Endothelial cell of umbilical vein (primary cell): ENCODE data around the gene WWC1. TPM values are rescaled to one million over a fixed set of nuclear protein-coding genes. Genes with fewer than 3 reads are reported as not detected.

Experiments
- BruUV-seq: library from RNA; stranded (reverse); fragments of 400-500 nt; replicated peaks from 2 replicates; lab custom pipeline; 2021; lab: Mats Ljungman, UMichigan
- CTCF ChIA-PET: fragments of 300-600, 350-600 bp; sonication (Branson Sonifier 250); formaldehyde crosslinking; loops from one replicate; lab custom pipeline; 2021; ENCODE audit warnings: antibody characterized with exemption, inconsistent platforms; lab: Charles Lee
- POLR2A ChIA-PET: fragments of 300-600, 350-600 bp; sonication (Branson Sonifier 250); formaldehyde crosslinking; loops from one replicate; lab custom pipeline; 2021; ENCODE audit warnings: antibody characterized with exemption, inconsistent platforms; lab: Charles Lee
- DNase-seq: peaks from one replicate; pipeline ENCODE4 v3.0.0-alpha.2; 2011; ENCODE audit warnings: low read depth, low spot score
- FAIRE-seq: peaks from 2 replicates; lab custom pipeline; 2011; peaks lifted over from hg19 to GRCh38; lab: Jason Lieb, UNC
- H2AFZ ChIP-seq: 2 replicates; pipeline ENCODE4 v1.6.0; 2012; ENCODE audit warnings: low read depth, low read length, control low read depth, inconsistent platforms
- H3K27ac ChIP-seq: 2 replicates; pipeline ENCODE4 v1.5.1; 2011; ENCODE audit warnings: low read depth, mild to moderate bottlenecking, control low read depth, low read length, moderate library complexity; ENCODE audit not compliant: insufficient read depth
- H3K27me3 ChIP-seq, 2 experiments: 2 replicates each; pipeline versions ENCODE4 v1.6.0 to v1.6.1; 2011; ENCODE audit warnings: low read length in 2 of 2, mixed read lengths in 1 of 2; ENCODE audit not compliant: control insufficient read depth in 2 of 2, insufficient read depth in 2 of 2
- H3K36me3 ChIP-seq, 2 experiments: 2 replicates in 1 of 2; 3 replicates in 1 of 2; pipeline ENCODE4 v1.5.1; 2011; ENCODE audit warnings: low read length in 2 of 2, mild to moderate bottlenecking in 1 of 2, moderate library complexity in 1 of 2; ENCODE audit not compliant: control insufficient read depth in 2 of 2, insufficient read depth in 2 of 2; ENCODE audit errors: extremely low read depth in 1 of 2
- H3K4me1 ChIP-seq: 3 replicates; pipeline ENCODE4 v1.5.1; 2011; ENCODE audit warnings: mild to moderate bottlenecking, low read length; ENCODE audit not compliant: control insufficient read depth, insufficient read depth; ENCODE audit errors: extremely low read depth
- H3K4me2 ChIP-seq: 2 replicates; pipeline ENCODE4 v1.6.1; 2011; ENCODE audit warnings: low read length, control low read depth, mixed read lengths; ENCODE audit not compliant: insufficient read depth
- H3K4me3 ChIP-seq, 3 experiments: fragments of 200-600 bp in 1 of 3; sonication (generic), shearing (Covaris generic) in 1 of 3; replicated peaks in 1 of 3; 2 replicates each; pipeline ENCODE4 v1.5.1; 2011 to 2016; ENCODE audit warnings: control low read depth in 3 of 3, low read length in 3 of 3, mild to moderate bottlenecking in 2 of 3, inconsistent platforms in 1 of 3, low read depth in 1 of 3, moderate library complexity in 1 of 3; ENCODE audit not compliant: insufficient read depth in 1 of 3
- H3K79me2 ChIP-seq: 2 replicates; pipeline ENCODE4 v1.6.0; 2012; ENCODE audit warnings: low read length, inconsistent platforms; ENCODE audit not compliant: control insufficient read depth, insufficient read depth
- H3K9ac ChIP-seq: replicated peaks from 2 replicates; pipeline ENCODE3; 2011; ENCODE audit warnings: low read length, control low read depth; ENCODE audit not compliant: insufficient read depth; ENCODE audit errors: extremely low read depth
- H3K9me1 ChIP-seq: replicated peaks from 3 replicates; pipeline ENCODE4 v1.6.0; 2011; ENCODE audit warnings: mild to moderate bottlenecking, low read length; ENCODE audit not compliant: control insufficient read depth, insufficient read depth; ENCODE audit errors: extremely low read depth
- H3K9me3 ChIP-seq: replicated peaks from 2 replicates; pipeline ENCODE4 v1.5.1; 2012; ENCODE audit warnings: low read length, inconsistent platforms; ENCODE audit not compliant: control insufficient read depth, insufficient read depth
- H4K20me1 ChIP-seq: replicated peaks from 2 replicates; pipeline ENCODE3; 2011; ENCODE audit warnings: mild to moderate bottlenecking, low read length; ENCODE audit not compliant: control insufficient read depth, insufficient read depth; ENCODE audit errors: extremely low read depth
- EZH2 ChIP-seq: IDR thresholded peaks from 2 replicates; pipeline ENCODE4 v1.6.1; 2012; ENCODE audit warnings: borderline replicate concordance, low read depth, mild to moderate bottlenecking, moderate library complexity, low read length, inconsistent platforms; ENCODE audit not compliant: severe bottlenecking
- FOS ChIP-seq: IDR thresholded peaks from 2 replicates; pipeline ENCODE4 v1.6.1; 2011; ENCODE audit warnings: mild to moderate bottlenecking, low read length, moderate library complexity, borderline replicate concordance; ENCODE audit not compliant: insufficient read depth
- GATA2 ChIP-seq: IDR thresholded peaks from 2 replicates; pipeline ENCODE4 v1.7.0; 2011; ENCODE audit warnings: low read depth, mild to moderate bottlenecking, moderate library complexity, mixed read lengths, low read length; ENCODE audit not compliant: insufficient read length, insufficient read depth
- JUN ChIP-seq: IDR thresholded peaks from 2 replicates; pipeline ENCODE4 v1.6.1; 2011; ENCODE audit warnings: borderline replicate concordance, low read depth; ENCODE audit not compliant: insufficient read length, insufficient read depth
- MYC ChIP-seq: IDR thresholded peaks from one replicate; pipeline ENCODE4 v1.6.1; 2011; ENCODE audit warnings: mild to moderate bottlenecking, low read depth, low read length
- POLR2A ChIP-seq: IDR thresholded peaks from 2 replicates; pipeline ENCODE4 v1.6.1; 2012; ENCODE audit warnings: low read depth, mild to moderate bottlenecking, control low read depth, low read length
- POLR2AphosphoS5 ChIP-seq: IDR thresholded peaks from 2 replicates; pipeline ENCODE4 v1.6.1; 2012; ENCODE audit warnings: low read depth, mild to moderate bottlenecking, control low read depth, low read length, moderate library complexity; ENCODE audit not compliant: insufficient read depth
- dilution Hi-C: fragments of 300-500 bp; cut with MboI; formaldehyde crosslinking; loops from one replicate; pipeline ENCODE4 v1.15.0; 2019; ENCODE audit warnings: low sequenced_read_pairs; ENCODE audit not compliant: extremely low pct_ligation_motif_present
- intact Hi-C: fragments of 100-400 bp; cut with micrococcal nuclease; formaldehyde crosslinking; loops from one replicate; pipeline ENCODE4 v1.10.0; 2022
- polyA plus RNA-seq, 4 experiments: library from polyadenylated mRNA; depleted of rRNA in 3 of 4; stranded (reverse) in 3 of 4; unstranded in 1 of 4; fragments of >200 nt; gene quantifications; 2 replicates each; pipeline versions ENCODE4 v1.2.1 to v1.2.3, GENCODE V29; 2011 to 2012; ENCODE audit warnings: missing spikeins in 1 of 4
- total RNA-seq: library from RNA; stranded (reverse); gene quantifications from 2 replicates; pipeline ENCODE4 v1.2.3, GENCODE V29; 2021
- TF ChIP-seq, protein P1 (sequence below), 2 donors: IDR thresholded peaks; 1 replicate in 1 of 2; 2 replicates in 1 of 2; pipeline ENCODE4 v1.5.1; 2011; ENCODE audit warnings: low read length in 2 of 2, mild to moderate bottlenecking in 2 of 2, moderate library complexity in 2 of 2, control low read depth in 1 of 2, inconsistent platforms in 1 of 2, low read depth in 1 of 2; ENCODE audit not compliant: insufficient read depth in 1 of 2; ENCODE audit errors: extremely low read depth in 1 of 2
- TF ChIP-seq, protein P2 (sequence below): IDR thresholded peaks from 2 replicates; pipeline ENCODE4 v1.6.1; 2011; ENCODE audit not compliant: insufficient read depth, insufficient read length

Gene WWC1
- total and polyA plus RNA-seq, 2 donors (not counting 3 experiments of a cell fraction or from before 2014, with no cell fraction given), result 0.03 to 0.91 TPM

DNA sequence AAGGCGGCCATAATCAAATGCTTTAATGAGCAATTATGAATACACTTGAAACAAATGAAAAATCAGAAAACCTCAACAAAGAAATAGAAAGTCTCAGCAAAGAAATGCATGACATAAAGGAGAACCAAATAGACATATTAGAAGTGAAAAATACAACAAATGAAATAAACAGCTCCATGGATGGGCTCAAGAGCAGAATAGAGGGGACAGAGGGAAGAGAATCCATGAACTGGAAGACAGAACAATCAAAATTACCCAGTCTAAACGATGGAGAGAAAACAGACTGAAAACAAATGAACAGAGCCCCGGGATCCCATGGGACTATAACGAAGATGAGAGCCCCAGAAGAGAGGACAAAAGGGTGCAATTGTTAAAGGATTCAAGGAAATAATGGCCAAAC, 6.6 kb upstream of the WWC1 start:
- H3K27me3 ChIP-seq, result peaks cover 0 to 6% of the 10 kb centered on the region in 2 experiments
- dilution Hi-C loops (no loop called here), intact Hi-C loops (no loop called here)
- no peak overlapping the region for H3K27ac ChIP-seq
- H3K9me1 ChIP-seq, result no peaks in the 10 kb centered on the region
- no peak overlapping the region for H2AFZ ChIP-seq
- no peak for FAIRE-seq
- H3K4me3 ChIP-seq, result no peak overlapping the region
- H4K20me1 ChIP-seq, result no peaks in the 10 kb centered on the region
- no peaks in the 10 kb centered on the region for H3K79me2 ChIP-seq
- H3K4me2 ChIP-seq, result no peak overlapping the region
- H3K4me1 ChIP-seq, result no peaks in the 10 kb centered on the region
- ChIA-PET POLR2A (no interaction called here), CTCF (no interaction called here)
- no peak for DNase-seq
- no TSS peak for BruUV-seq
- H3K9me3 ChIP-seq, result no peaks in the 10 kb centered on the region
- H3K36me3 ChIP-seq, result no peaks in the 10 kb centered on the region
- no peak for TF ChIP-seq JUN
- TF ChIP-seq FOS, result no peak
- no peak for TF ChIP-seq GATA2
- TF ChIP-seq, protein P1, sequence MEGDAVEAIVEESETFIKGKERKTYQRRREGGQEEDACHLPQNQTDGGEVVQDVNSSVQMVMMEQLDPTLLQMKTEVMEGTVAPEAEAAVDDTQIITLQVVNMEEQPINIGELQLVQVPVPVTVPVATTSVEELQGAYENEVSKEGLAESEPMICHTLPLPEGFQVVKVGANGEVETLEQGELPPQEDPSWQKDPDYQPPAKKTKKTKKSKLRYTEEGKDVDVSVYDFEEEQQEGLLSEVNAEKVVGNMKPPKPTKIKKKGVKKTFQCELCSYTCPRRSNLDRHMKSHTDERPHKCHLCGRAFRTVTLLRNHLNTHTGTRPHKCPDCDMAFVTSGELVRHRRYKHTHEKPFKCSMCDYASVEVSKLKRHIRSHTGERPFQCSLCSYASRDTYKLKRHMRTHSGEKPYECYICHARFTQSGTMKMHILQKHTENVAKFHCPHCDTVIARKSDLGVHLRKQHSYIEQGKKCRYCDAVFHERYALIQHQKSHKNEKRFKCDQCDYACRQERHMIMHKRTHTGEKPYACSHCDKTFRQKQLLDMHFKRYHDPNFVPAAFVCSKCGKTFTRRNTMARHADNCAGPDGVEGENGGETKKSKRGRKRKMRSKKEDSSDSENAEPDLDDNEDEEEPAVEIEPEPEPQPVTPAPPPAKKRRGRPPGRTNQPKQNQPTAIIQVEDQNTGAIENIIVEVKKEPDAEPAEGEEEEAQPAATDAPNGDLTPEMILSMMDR (IDR thresholded peaks at IDR 0.05; ENCODE audit: extremely low read depth in 1 of 2, insufficient read depth in 1 of 2, low read depth in 1 of 2, low read length in 2 of 2), result no peak
- no peak for TF ChIP-seq MYC
- TF ChIP-seq EZH2, result no peak
- TF ChIP-seq, protein P2, sequence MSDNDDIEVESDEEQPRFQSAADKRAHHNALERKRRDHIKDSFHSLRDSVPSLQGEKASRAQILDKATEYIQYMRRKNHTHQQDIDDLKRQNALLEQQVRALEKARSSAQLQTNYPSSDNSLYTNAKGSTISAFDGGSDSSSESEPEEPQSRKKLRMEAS, result no peak
- TF ChIP-seq POLR2AphosphoS5, result no peak
- TF ChIP-seq POLR2A, result no peak
- no peak overlapping the region for H3K9ac ChIP-seq
